Measurements from ENCODE around the gene NADK2. TPM values are rescaled to one million over a fixed set of nuclear protein-coding genes. Genes with fewer than 3 reads are reported as not detected.

NADK2 gene
- total RNA-seq, 1 donor from 2014 or later = 18.2 TPM

GRCh38 chr5:36279054-36279698, 37.5 kb upstream of the NADK2 start:
- ChIA-PET POLR2A (no interaction called here), CTCF (no interaction called here)
- intact Hi-C loops (cut with micrococcal nuclease) = no loop called here
- Mint-ChIP-seq H3K9me3 (peaks cover 3% of the 10 kb centered on the region), H3K4me1 (peaks cover 12% of the 10 kb centered on the region), H3K27me3 (no peaks in the 10 kb centered on the region), H3K4me3 (no peak overlapping the region), H3K27ac (no peak overlapping the region), H3K36me3 (ENCODE audit: low read depth) (no peaks in the 10 kb centered on the region)
- ATAC-seq (ENCODE audit: low read depth) (no peak), DNase-seq (no peak)
- TF ChIP-seq CTCF (IDR thresholded peaks at IDR 0.05) = no peak

DNA sequence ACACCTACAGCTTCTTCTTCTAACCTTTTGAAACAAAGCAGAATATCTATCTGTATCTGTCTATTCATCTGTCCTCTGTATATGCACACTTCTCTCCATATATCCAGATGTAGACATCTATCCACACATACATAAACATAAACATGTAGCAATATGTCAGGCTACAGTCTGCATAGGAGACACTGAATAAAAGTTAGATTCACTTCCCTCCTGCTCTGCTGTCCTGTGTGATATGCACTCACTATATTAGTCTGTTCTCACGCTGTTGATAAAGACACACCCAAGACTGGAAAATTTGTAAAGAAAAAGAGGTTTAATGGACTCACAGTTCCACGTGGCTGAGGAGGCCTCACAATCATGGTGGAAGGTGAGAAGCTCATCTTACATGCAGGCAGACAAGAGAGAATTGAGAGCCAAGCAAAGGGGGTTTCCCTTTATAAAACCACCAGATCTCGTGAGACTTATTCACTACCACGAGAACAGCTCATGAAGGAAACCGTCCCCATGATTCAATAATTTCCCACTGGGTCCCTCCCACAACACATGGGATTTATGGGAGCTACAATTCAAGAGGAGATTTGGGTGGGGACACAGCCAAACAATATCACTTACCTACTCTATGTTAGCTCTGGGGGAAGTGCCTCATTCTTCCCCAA, 35.9 kb upstream of the NADK2 start:
- no peak for TF ChIP-seq CTCF (IDR thresholded peaks at IDR 0.05)
- CTCF ChIA-PET = interaction anchor here (1.2 to 1.5 kb wide), 3 partner anchors 9 to 36 kb away, joined by 3 to 6 read pairs (median 4); partner anchors contain the start of gene NADK2
- no peak for ATAC-seq (ENCODE audit: low read depth)

DNA sequence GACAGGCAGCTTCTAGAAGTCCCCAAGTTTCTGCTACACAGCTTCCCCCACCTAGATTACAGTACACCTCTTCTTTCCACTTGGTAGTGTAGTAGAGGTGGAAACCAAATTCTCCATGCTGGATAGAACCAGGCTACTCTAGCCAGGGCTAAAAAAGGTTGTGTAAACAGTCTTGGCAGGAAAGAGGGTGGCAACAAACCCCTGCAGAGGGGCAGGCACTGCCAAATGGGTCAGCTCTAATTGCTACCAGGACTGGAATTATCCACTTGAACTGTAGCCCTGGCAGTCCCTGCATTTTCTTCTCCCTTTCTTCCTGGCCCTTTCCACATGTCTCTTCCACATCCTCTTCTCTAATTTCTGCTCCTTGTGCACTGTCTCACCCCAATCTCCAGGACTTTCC, 35.1 kb upstream of the NADK2 start:
- Mint-ChIP-seq H3K36me3 (ENCODE audit: low read depth) (no peaks in the 10 kb centered on the region), H3K4me1 (peaks cover 9% of the 10 kb centered on the region), H3K9me3 (peaks cover 3% of the 10 kb centered on the region), H3K4me3 (no peak overlapping the region), H3K27ac (no peak overlapping the region), H3K27me3 (no peaks in the 10 kb centered on the region)
- no peak for TF ChIP-seq CTCF (IDR thresholded peaks at IDR 0.05)
- POLR2A ChIA-PET = no interaction called here
- DNase-seq = no peak
- no peak for ATAC-seq (ENCODE audit: low read depth)
- CTCF ChIA-PET = interaction anchor here (1.5 kb wide), 2 partner anchors 11 to 35 kb away, joined by 3 to 6 read pairs; partner anchors contain the start of gene NADK2
- intact Hi-C loops (cut with micrococcal nuclease) = no loop called here

More for the DNA sequence above, 35.9 kb upstream of the NADK2 start:
- POLR2A ChIA-PET = interaction anchor here (1.0 kb wide), 1 partner anchor 35 kb away, joined by 4 read pairs; the partner anchor contains the start of gene NADK2
- Mint-ChIP-seq H3K27ac (no peak overlapping the region), H3K36me3 (ENCODE audit: low read depth) (no peaks in the 10 kb centered on the region), H3K4me3 (no peak overlapping the region), H3K4me1 (peaks cover 9% of the 10 kb centered on the region), H3K9me3 (peaks cover 3% of the 10 kb centered on the region), H3K27me3 (no peaks in the 10 kb centered on the region)
- intact Hi-C loops (cut with micrococcal nuclease) = no loop called here
- DNase-seq = no peak

- peaks cover 9% of the 10 kb centered on the region for H3K4me1 Mint-ChIP-seq
- intact Hi-C loops (cut with micrococcal nuclease) = no loop called here
- ChIA-PET POLR2A (no interaction called here), CTCF (no interaction called here)
- no peak for ATAC-seq (ENCODE audit: low read depth)
- no peaks in the 10 kb centered on the region for H3K36me3 Mint-ChIP-seq (ENCODE audit: low read depth)
- no peak for TF ChIP-seq CTCF (IDR thresholded peaks at IDR 0.05)
- no peak for DNase-seq
- no peaks in the 10 kb centered on the region for H3K27me3 Mint-ChIP-seq
- peaks cover 3% of the 10 kb centered on the region for H3K9me3 Mint-ChIP-seq
- H3K27ac Mint-ChIP-seq = no peak overlapping the region
- no peak overlapping the region for H3K4me3 Mint-ChIP-seq
Observed at GRCh38 chr5:36273809-36274526, 32.2 kb upstream of the NADK2 start.

GRCh38 chr5:36272136-36272690, 30.5 kb upstream of the NADK2 start:
- Mint-ChIP-seq H3K4me3 (no peak overlapping the region), H3K36me3 (ENCODE audit: low read depth) (no peaks in the 10 kb centered on the region), H3K27me3 (no peaks in the 10 kb centered on the region), H3K9me3 (no peaks in the 10 kb centered on the region), H3K4me1 (peaks cover 2% of the 10 kb centered on the region), H3K27ac (no peak overlapping the region)
- TF ChIP-seq CTCF (IDR thresholded peaks at IDR 0.05) = no peak
- no peak for ATAC-seq (ENCODE audit: low read depth)
- DNase-seq = no peak
- intact Hi-C loops (cut with micrococcal nuclease) = no loop called here
- POLR2A ChIA-PET = no interaction called here
- CTCF ChIA-PET = interaction anchor here (0.7 kb wide), 2 partner anchors 453 to 473 kb away, joined by 3 to 4 read pairs; no protein-coding TSS in a partner anchor
